HG03159 (cell line): ENCODE results near the gene LGALS9.
"Not testable (repeated sequence)": the region's sequence is repeated elsewhere in the genome, so short reads cannot be mapped to it uniquely, and the experiment has no call there.

Source experiments
- ATAC-seq: cut with Tn5 transposase; IDR thresholded peaks from one replicate; pipeline ENCODE4 v1.9.1; 2021; ENCODE audit warnings: mild to moderate bottlenecking, moderate library complexity; ENCODE audit not compliant: unreplicated experiment

Gene LGALS9

DNA sequence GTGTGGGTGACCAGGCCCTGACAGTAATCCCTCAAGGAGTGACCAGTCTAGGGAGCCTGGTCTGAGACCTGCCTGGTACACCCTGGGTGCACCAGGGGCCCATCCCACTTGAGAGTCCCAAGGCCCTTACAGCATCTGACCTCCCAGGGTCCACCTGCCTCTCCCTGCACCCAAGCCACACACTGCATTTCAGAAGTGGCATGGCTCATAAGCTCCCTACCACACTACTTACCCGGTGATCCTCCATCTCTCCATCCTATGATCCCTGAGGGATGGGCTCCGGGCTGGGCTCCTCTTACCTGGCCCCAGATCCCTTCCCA is 40.6 kb downstream of the LGALS9 start:
- ATAC-seq = no peak

DNA sequence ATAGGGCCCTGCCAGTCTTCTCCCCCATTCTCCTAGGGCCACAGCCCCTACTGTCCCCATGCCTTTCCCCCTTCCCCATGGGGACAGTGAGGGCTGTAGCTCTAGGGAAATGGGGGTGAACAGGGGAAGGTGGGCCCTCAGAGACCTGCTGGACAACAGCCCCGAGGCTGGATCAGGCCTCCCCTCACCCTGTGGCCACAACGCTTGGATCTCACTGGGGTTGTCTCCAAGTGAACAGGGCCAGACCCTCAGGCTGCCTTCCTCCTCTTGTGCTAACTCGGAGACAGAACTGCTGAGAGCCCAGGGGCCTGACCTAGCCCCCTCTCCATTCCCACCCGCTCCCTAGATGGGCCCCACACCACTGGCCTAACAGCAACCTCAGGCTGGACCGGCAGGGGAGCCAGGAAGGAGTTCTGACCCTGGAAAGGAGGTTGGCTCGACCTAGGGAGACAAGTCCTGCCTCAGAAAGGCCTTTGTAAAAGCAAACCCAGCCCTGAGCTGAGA is 41.0 kb downstream of the LGALS9 start:
- not testable (repeated sequence) for ATAC-seq

DNA sequence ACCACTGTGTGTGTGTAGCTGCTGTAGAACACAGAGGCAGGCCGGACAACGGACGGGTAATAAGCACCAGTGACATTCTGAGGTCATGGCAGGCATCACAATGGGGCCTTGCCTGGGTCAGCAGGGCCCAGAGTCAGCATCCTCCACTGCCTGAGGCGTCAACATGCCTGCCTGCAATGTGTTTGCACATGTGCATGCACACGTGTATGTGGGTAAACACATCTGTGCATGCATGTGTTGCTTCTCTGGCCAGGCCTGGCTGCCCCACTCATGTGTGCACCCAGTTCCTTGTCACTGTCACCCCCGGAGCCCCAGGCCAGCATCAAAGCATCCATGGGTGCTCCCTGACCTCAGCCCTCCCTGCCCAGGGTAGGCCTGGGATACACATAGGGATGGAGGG is 43.3 kb downstream of the LGALS9 start:
- no peak for ATAC-seq

DNA sequence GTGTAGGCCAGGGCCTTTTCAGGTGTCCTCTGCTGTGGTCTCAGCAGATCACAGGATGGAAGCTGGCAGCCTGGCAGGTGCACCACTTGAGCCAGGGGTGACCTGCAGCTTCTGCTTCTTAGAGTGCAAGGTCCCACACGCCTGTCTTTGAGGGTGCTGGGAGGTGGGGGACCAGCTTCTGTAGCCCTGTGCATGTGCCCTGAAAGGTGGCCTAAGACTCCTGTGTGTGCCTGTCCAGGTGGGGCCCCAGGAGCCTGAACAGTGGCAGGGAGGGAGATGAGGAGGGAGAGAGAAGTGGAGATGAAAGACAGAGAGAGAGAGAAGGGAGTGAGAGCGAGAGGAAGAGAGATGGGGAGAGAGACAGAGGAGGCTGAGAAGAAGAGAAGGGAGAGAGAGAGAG is 46.2 kb downstream of the LGALS9 start:
- ATAC-seq = no peak

DNA sequence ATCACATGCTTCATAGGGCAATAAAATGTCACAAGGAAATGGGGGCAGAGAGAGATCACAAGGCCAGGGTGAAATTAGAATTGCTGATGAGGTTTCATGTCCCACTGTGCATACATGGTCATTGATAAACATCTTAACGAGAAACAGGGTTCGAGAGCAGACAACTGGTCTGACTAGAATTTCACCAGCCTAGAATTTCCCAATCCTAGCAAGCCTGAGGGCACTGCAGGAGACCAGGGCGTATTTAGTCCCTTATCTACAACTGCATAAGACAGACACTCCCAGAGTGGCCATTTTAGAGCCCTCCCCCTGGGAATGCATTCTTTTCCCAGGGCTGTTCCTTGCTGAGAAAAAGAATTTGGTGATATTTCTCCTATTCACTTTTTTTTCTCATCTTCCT is 55.3 kb downstream of the LGALS9 start:
- not testable (repeated sequence) for ATAC-seq

DNA sequence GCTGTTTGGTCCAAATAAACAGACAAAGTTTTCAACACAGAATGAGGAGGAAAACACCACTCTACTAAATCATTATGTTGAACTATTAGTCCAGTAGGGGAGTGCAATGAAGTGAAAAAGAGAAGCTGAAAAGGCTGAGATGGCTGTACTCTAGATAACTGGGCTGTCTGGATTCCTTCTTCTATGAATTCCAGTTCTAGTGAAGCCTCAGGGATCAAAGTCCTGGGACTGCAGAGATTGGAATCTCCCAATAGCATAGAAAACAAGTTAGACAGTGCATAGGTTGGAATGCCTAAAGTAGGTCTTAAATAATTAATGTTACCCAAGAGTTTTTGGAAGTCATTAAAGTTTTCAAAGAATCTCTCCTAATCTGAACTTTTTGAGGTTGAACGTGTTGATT is 59.9 kb downstream of the LGALS9 start:
- ATAC-seq = no peak

DNA sequence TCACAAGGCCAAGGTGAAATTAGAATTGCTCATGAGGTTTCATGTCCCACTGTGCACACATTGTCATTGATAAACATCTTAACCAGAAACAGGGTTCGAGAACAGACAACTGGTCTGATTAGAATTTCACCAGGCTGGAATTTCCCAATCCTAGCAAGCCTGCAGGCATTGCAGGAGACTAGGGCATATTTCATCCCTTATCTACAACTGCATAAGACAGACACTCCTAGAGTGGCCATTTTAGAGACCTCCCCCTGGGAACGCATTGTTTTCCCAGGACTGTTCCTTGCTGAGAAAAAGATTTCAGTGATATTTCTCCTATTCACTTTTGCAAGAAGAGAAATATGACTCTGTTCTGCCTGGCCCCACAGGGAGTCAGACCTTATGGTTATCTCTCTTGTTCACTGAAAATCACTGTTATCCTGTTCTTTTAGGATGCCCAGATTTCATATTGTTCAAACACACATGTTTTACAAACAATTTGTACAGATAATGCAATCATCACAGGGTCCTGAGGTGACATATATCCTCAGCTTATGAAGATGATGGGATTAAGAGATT is 64.3 kb downstream of the LGALS9 start:
- ATAC-seq = not testable (repeated sequence)
